OCI-LY3 (cell line): Measurements from ENCODE around the gene RNF11.

Experiments
- H2AFZ ChIP-seq: fragments of 200-600, 300-600 bp; shearing (Covaris generic); 2 replicates; pipeline ENCODE4 v1.6.0; 2014; ENCODE audit warnings: antibody characterized with exemption, low read depth, low read length
- H3K27ac ChIP-seq: fragments of 200-600, 300-600 bp; sonication (generic); 2 replicates; pipeline ENCODE4 v1.5.1; 2014; ENCODE audit warnings: mild to moderate bottlenecking, low read length, moderate library complexity, mixed read lengths
- H3K27me3 ChIP-seq: fragments of 200-600, 300-600 bp; sonication (generic); 2 replicates; pipeline ENCODE4 v1.6.1; 2014; ENCODE audit warnings: low read depth, low read length, mixed read lengths
- H3K36me3 ChIP-seq: fragments of 200-600, 300-600 bp; sonication (generic); replicated peaks from 2 replicates; pipeline ENCODE3; 2014; ENCODE audit warnings: low read depth, low read length, mixed read lengths
- H3K4me1 ChIP-seq: fragments of 300-600, 200-600 bp; sonication (generic); 2 replicates; pipeline ENCODE4 v1.6.1; 2014; ENCODE audit warnings: low read length, mixed read lengths
- H3K4me2 ChIP-seq: fragments of 200-600, 300-600 bp; sonication (generic); 2 replicates; pipeline ENCODE4 v1.6.1; 2014; ENCODE audit warnings: low read length, mixed read lengths
- H3K4me3 ChIP-seq: fragments of 300-600, 200-600 bp; sonication (generic); 2 replicates; pipeline ENCODE4 v1.5.1; 2014; ENCODE audit warnings: antibody characterized with exemption, mild to moderate bottlenecking, low read length, moderate library complexity
- H3K79me2 ChIP-seq: fragments of 300-600, 200-600 bp; shearing (Covaris generic); 2 replicates; pipeline ENCODE4 v1.6.1; 2014; ENCODE audit warnings: mild to moderate bottlenecking, low read length, mixed read lengths
- H3K9ac ChIP-seq: fragments of 300-600, 200-600 bp; shearing (Covaris generic); 2 replicates; pipeline ENCODE4 v1.6.0; 2014; ENCODE audit warnings: mild to moderate bottlenecking, low read length, moderate library complexity
- H3K9me3 ChIP-seq: fragments of 200-600, 300-600 bp; shearing (Covaris generic); 2 replicates; pipeline ENCODE4 v1.6.1; 2014; ENCODE audit warnings: low read length, mixed read lengths; ENCODE audit not compliant: insufficient read depth
- H4K20me1 ChIP-seq: fragments of 200-600, 300-600 bp; sonication (generic); 2 replicates; pipeline ENCODE4 v1.6.1; 2016; ENCODE audit warnings: low read length, mixed read lengths; ENCODE audit not compliant: insufficient read depth
- EZH2phosphoT487 ChIP-seq: fragments of 200-600 bp; shearing (Covaris generic); IDR thresholded peaks from 2 replicates; pipeline ENCODE4 v1.6.1; 2018; ENCODE audit warnings: antibody characterized with exemption, mixed run types, low read depth
- TF ChIP-seq, protein P1 (sequence below): fragments of 200-600, 300-600 bp; sonication (generic); IDR thresholded peaks from 2 replicates; pipeline ENCODE4 v1.5.1; 2014; ENCODE audit warnings: antibody characterized with exemption, low read length, low read depth

RNF11 gene

DNA sequence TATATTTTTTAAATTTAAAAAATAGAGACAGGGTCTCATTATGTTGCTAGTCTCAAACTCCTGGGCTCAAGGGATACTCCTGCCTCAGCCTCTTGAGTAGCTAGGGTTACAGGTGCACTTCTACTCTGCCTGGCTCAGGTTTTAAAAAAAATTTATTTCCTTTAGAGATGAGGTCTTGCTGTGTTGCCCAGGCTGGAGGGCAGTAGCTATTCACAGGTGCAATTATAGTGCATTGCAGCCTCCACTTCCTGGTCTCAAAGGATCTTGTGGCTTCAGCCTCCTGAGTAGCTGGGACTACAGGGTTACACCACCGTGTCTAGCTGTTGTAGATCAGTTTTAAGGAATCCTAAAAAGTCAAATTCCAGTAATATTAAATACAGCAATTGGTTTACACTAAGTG lies 5.0 kb downstream of the RNF11 start:
- H3K27me3 ChIP-seq = no peaks in the 10 kb centered on the region
- H3K4me1 ChIP-seq = peaks cover 6% of the 10 kb centered on the region
- H4K20me1 ChIP-seq = peaks cover 7% of the 10 kb centered on the region

DNA sequence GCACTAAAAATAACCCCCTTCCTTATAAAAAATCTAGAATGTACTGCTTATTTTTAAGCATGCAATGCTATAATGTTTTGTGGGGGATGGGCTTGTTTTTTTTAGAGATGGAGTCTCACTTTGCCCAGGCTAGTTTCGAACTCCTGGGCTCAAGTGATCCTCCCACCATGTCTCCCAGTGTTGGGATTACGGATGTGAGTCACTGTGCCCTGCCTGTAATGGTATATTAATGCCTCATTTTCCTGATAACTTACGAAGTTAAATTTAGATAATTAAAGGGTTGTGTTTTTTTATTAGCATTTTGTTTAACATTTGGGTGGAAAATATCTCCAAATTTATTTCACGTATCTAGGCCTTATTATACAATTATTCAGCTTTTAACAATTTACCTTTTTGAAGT lies 6.5 kb downstream of the RNF11 start:
- Histone ChIP-seq H3K9ac (no peak overlapping the region), H4K20me1 (peaks cover 5% of the 10 kb centered on the region), H3K4me1 (peaks cover 3% of the 10 kb centered on the region), H3K4me2 (no peak overlapping the region), H2AFZ (no peak overlapping the region), H3K27me3 (no peaks in the 10 kb centered on the region), H3K4me3 (no peak overlapping the region), H3K27ac (no peak overlapping the region), H3K79me2 (peaks cover 18% of the 10 kb centered on the region), H3K9me3 (no peaks in the 10 kb centered on the region), H3K36me3 (no peaks in the 10 kb centered on the region)
- TF ChIP-seq, protein P1, sequence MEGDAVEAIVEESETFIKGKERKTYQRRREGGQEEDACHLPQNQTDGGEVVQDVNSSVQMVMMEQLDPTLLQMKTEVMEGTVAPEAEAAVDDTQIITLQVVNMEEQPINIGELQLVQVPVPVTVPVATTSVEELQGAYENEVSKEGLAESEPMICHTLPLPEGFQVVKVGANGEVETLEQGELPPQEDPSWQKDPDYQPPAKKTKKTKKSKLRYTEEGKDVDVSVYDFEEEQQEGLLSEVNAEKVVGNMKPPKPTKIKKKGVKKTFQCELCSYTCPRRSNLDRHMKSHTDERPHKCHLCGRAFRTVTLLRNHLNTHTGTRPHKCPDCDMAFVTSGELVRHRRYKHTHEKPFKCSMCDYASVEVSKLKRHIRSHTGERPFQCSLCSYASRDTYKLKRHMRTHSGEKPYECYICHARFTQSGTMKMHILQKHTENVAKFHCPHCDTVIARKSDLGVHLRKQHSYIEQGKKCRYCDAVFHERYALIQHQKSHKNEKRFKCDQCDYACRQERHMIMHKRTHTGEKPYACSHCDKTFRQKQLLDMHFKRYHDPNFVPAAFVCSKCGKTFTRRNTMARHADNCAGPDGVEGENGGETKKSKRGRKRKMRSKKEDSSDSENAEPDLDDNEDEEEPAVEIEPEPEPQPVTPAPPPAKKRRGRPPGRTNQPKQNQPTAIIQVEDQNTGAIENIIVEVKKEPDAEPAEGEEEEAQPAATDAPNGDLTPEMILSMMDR = no peak
- TF ChIP-seq EZH2phosphoT487 = no peak

More for the DNA sequence above, 5.0 kb downstream of the RNF11 start:
- Histone ChIP-seq H3K36me3 (no peaks in the 10 kb centered on the region), H3K27ac (no peak overlapping the region), H3K9me3 (no peaks in the 10 kb centered on the region), H3K79me2 (peaks cover 27% of the 10 kb centered on the region), H3K4me3 (no peak overlapping the region), H3K9ac (no peak overlapping the region), H3K4me2 (no peak overlapping the region), H2AFZ (no peak overlapping the region)
- no peak for TF ChIP-seq EZH2phosphoT487
- TF ChIP-seq, protein P1 = no peak

DNA sequence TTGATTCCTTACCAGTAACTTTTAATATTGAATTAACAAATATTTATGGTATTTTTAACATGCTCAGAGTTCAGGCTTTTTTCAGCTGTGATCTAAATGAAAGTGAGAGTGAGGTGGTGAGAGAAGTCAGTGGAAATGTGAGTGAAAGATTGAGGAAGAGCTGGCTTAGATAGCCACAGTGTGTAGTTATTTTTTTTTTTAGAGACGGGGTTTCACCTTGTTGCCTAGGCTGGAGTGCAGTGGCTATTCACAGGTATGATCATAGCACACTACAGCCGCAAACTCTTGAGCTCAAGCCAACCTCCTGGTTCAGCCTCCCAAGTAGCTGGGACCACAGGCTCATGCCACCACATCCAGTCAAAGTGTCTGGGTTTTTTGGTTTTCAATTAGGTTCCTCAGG lies 10.9 kb downstream of the RNF11 start:
- H3K79me2 ChIP-seq = peaks cover 4% of the 10 kb centered on the region; the same call in 1 of the 2 replicates

DNA sequence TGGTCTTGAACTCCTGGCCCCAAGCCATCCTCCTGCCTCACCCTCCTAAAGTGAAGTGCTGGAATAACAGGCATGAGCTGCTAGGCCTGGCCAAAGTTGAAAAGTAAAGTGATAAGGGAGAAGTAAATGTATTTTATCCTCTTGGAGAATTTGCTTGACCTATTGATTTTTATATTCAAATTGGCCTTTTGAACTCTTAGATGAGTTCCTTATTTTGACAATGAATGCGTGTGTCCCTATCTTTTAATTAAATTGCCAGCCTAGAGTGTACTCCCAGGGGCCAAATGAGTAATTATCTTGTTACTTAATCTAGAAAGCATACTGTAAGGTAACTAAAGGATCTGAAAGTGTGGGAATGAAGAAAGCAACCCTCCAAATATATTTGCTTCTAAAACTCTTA lies 11.4 kb downstream of the RNF11 start:
- Histone ChIP-seq H3K4me3 (no peak overlapping the region), H3K4me2 (no peak overlapping the region), H3K27ac (no peak overlapping the region), H4K20me1 (peaks cover 3% of the 10 kb centered on the region; the same call in 1 of the 2 replicates), H3K27me3 (no peaks in the 10 kb centered on the region), H3K79me2 (peaks cover 4% of the 10 kb centered on the region; the same call in 1 of the 2 replicates), H3K36me3 (no peaks in the 10 kb centered on the region), H3K9me3 (no peaks in the 10 kb centered on the region), H2AFZ (no peak overlapping the region), H3K9ac (no peak overlapping the region), H3K4me1 (no peaks in the 10 kb centered on the region)
- TF ChIP-seq, protein P1 = no peak
- no peak for TF ChIP-seq EZH2phosphoT487

More for the DNA sequence above, 10.9 kb downstream of the RNF11 start:
- H3K27ac ChIP-seq = no peak overlapping the region
- no peak overlapping the region for H3K9ac ChIP-seq
- no peak overlapping the region for H2AFZ ChIP-seq
- no peak overlapping the region for H3K4me2 ChIP-seq
- H3K4me1 ChIP-seq = no peaks in the 10 kb centered on the region
- H3K36me3 ChIP-seq = no peaks in the 10 kb centered on the region
- TF ChIP-seq EZH2phosphoT487 = no peak
- TF ChIP-seq, protein P1 = no peak
- H4K20me1 ChIP-seq = peaks cover 3% of the 10 kb centered on the region; the same call in 1 of the 2 replicates
- no peaks in the 10 kb centered on the region for H3K27me3 ChIP-seq
- no peaks in the 10 kb centered on the region for H3K9me3 ChIP-seq
- no peak overlapping the region for H3K4me3 ChIP-seq
